ENCODE measurements around the gene STX7.

DNA sequence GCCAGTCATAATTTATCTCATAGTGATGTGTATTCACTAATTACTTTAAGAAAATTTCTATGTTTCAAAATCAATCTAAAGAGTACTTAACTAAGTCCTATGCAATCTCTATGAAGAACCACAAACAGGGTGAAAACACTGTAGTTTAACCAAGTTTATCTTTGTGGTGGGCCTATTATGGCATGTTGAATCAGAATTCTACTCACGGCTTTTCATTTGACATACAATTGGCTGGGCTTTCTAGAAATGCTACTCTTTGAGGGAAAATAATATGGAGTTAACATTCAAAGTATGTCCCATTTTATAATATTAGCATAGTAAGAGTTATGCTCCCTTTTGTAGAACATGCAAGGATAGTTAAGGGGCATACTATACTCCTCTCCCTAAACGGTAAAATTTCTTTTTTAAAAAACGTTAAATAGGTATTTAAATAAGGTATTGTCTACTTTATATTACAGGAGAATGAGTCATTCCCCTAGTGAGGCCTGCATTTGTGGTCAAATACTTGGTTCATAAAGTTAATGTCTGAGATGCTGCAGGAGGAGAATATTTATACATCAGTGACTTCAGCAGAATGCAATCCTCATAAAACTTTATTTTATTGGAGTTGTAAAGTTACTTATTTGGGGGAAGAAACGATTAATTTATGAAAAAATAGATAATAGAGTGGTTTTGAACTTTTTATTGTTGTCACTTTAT lies 113.4 kb downstream of the STX7 start:
- TF ChIP-seq, protein P1, sequence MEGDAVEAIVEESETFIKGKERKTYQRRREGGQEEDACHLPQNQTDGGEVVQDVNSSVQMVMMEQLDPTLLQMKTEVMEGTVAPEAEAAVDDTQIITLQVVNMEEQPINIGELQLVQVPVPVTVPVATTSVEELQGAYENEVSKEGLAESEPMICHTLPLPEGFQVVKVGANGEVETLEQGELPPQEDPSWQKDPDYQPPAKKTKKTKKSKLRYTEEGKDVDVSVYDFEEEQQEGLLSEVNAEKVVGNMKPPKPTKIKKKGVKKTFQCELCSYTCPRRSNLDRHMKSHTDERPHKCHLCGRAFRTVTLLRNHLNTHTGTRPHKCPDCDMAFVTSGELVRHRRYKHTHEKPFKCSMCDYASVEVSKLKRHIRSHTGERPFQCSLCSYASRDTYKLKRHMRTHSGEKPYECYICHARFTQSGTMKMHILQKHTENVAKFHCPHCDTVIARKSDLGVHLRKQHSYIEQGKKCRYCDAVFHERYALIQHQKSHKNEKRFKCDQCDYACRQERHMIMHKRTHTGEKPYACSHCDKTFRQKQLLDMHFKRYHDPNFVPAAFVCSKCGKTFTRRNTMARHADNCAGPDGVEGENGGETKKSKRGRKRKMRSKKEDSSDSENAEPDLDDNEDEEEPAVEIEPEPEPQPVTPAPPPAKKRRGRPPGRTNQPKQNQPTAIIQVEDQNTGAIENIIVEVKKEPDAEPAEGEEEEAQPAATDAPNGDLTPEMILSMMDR (IDR thresholded peaks at IDR 0.05; ENCODE audit: low read depth, low read length), result no peak
- TF ChIP-seq, protein P2, sequence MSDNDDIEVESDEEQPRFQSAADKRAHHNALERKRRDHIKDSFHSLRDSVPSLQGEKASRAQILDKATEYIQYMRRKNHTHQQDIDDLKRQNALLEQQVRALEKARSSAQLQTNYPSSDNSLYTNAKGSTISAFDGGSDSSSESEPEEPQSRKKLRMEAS (IDR thresholded peaks at IDR 0.05; ENCODE audit: low read depth, low read length), result no peak
